Activated effector memory CD4-positive, alpha-beta T cell treated with anti-CD3 and anti-CD28 coated beads, Interleukin-2, amount 50 U/mL, for 16 hours (primary cell): ENCODE measurements around the gene SAMD8.
"Not testable (repeated sequence)": the region's sequence is repeated elsewhere in the genome, so short reads cannot be mapped to it uniquely, and the experiment has no call there.

Source experiments
- DNase-seq: peaks from one replicate; pipeline ENCODE4 v3.0.0-alpha.2; 2020

SAMD8 gene

DNA sequence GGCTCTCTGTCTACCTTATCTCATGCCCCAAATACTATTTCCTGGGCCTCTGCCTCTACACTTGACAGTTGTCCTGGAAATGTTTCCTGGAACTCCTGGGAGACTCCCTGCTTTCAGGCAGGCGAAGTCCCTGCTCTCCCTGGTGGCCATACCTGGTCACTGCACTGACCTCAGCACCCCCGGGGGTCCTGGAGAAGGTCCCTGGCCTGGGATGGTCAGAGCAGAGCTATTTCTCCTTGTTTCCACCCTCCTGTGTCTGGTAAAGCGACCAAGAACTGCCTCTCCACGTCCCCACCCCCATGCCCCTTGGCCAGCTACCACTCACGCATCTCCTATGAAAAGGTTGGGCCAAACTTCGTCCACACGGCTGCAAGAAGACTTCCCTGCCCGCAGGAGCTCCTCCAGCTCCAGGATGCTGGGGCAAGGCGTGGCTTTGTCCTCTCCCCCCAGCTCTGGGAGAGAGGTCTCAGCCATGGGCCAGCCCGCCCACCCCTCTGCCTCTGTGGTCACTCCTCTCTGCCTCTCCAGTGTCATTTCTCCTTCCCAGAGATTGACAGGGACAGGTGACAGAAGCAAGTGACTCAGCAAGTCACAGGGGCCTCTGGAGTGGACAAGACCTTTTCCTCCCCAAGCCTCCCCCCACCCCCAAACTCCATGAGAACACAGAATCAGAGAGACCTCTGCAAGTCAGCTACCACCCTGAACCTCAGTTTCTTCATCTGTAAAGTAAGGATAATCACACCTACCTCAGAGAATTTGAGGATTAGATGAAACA is 2.6 kb upstream of the SAMD8 start:
- DNase-seq = no peak

GRCh38 chr10:75109459-75109778 is 2.0 kb upstream of the SAMD8 start:
- DNase-seq = no peak

DNA sequence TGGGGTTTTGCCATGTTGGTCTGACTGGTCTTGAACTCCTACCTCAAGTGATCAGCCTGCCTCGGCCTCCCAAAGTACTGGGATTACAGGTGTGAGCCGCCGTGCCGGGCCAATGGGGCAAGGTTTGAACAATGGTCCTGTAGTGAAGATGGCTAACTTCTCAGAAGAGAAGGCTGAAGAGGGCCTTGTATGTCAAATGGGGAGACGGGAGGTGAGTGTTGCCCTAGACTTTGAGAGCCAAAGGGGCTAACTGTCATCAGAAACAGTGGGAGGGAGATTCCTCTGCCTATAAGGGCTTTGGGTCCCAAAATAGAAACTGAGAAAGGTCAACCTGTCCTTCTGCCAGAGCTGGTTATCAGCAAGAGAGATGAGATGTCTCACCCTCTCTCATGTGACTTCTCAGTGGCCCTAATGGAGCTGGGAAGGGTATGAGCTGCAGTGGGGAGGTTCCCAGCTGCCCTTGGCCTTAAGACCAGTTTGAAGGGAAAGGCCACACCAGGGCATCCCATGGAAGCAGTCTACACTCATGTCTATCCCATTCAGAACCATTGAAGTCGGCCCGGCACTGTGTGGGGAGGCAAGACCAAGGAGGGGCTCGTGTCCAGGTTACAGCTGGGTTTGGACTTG is 1.3 kb upstream of the SAMD8 start:
- peak; percentile 53 for DNase-seq

DNA sequence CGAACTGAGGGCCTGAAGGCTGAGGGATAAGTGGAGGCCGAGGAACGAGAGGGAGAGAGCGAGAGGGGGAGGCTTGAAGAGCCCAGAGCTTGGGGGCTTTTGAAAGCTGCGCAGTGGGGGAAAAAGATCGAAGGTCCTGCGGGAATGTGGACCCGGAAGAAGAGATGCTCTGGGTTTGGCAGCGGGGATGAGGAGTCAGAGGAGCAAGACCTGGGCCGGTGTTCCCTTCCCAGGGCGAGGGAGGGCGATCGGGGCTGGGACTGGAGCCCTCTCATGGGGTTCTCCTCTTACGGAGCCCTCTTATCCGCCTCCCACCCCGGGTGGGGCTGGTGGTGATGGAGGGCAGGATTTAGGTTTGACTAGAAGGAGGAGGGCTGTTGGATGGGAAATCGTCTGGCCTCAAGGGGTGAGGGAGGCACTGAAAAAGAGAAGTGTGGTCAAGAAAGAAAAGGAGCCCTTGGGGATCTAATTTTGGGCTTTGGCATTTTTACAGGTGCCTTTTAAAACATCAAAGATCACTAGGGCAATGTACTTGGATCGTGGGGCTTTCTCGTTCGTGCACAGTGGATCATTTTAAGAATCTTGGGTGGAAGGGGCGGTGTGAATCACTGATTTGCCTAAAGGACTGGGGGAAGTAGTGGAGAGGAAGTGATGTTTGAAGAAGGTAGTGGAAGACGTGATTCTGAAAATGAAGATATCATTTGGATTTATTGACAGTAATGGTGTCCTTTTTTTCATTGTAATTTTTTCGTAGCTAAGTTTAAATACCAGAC is 637 bp downstream of the SAMD8 start:
- peak; percentile 79 for DNase-seq

- no peak for DNase-seq
These were observed 3.7 kb downstream of the SAMD8 start for GRCh38 chr10:75115137-75115536.

DNA sequence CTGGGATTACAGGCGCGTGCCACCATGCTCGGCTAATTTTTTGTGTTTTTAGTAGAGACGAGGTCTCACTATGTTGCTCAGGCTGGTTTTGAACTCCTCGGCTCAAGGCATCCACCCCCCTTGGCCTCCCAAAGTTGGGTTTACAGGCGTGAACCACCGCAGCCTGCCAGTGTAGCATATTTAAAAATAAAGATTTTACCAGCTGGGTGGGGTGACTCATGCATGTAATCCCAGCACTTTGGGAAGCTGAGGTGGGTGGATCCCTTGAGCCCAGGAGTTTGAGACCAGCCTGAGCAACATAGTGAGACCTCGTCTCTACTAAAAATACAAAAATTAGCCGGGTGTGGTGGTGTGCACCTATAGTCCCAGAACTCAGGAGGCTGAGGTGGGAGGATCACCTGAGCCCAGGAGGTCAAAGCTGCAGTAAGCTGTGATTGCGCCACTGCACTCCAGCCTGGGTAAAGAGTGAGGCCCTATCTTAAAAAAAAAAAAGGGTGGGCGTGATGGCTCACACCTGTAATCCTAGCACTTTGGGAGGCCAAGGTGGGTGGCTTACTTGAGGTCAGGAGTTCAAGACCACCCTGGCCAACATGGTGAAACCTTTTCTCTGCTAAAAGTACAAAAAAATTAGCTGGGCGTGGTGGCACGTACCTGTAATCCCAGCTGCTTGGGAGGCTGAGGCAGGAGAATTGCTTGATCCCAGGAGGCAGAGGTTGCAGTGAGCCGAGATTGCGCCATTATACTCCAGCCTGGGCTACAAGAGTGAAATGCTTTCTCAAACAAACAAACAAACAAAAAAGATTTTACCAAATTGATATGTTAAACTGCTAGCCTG is 5.7 kb downstream of the SAMD8 start:
- DNase-seq = not testable (repeated sequence)

- no peak for DNase-seq
These were observed 6.5 kb downstream of the SAMD8 start for GRCh38 chr10:75117995-75118394.

DNA sequence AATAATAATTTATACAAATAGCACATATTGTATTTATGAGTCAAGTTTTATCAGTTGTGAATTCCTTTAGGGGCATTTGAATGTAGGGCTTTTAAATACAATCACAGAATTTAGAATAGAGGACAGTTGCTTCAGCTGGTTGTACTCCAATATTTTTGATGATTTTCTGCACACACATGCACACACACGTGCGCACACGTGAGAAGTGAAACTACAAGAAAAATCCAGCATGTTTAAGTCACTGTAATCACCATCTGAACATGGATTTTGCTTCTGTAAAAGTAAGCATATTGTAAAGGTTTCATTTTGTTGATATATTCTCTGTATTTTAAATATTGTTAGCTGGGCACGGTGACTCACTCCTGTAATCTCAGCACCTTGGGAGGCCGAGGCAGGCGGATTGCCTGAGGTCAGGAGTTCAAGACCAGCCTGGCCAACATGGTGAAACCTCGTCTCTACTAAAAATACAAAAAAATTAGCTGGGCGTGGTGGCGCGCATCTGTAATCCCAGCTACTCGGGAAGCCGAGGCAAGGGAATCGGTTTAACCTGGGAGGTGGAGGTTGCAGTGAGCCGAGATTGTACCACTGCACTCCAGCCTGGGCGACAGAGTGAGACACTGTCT is 8.1 kb downstream of the SAMD8 start:
- DNase-seq = not testable (repeated sequence)

DNA sequence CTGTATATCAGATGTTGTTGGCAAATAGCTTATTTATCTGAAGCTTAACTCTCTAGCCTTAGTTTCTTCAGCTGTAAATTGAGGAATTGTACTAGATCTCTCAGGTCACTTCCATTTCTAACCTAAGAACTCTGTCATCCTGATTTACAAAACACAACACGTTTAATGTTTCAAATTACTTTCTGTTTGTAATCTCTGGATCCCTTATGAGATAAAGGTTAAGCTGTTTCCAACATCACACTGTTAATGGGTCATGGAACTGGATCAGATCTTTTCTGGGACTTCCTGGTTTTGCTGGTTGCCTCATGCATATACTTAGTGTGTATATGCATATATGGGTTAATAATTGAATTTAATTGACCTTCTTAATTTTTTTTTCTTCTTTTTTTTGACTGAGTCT is 9.9 kb downstream of the SAMD8 start:
- DNase-seq = no peak

GRCh38 chr10:75122505-75122904 is 11.0 kb downstream of the SAMD8 start:
- DNase-seq = no peak

DNA sequence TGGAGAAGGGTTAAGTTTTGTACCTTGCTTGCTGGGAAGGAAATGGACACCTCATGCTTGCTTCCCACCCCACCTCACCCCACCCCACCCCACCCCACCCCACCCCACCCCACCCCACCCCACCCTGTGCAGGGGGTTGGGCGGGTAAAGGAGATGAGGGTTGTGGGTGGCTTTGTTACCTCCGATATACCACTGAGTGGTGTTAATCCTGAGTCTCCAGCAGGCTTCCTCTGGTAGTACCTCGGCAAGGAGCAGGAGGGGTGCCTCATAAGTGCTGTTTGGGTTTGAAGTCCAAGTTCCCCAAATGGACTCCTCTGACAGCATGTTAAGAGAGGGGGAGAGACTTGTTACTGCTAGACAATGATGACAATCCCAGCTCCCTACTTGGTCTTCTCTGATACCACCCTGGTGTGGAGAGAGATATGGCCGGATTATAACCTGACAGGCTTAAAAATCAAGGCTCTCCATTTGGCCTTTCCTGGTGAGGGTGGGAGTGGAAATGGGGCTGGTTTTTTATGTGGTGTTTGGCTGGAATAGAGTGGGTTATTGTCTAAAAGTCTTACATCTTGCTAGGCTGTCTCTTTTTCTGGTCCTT is 11.7 kb downstream of the SAMD8 start:
- no peak for DNase-seq

DNA sequence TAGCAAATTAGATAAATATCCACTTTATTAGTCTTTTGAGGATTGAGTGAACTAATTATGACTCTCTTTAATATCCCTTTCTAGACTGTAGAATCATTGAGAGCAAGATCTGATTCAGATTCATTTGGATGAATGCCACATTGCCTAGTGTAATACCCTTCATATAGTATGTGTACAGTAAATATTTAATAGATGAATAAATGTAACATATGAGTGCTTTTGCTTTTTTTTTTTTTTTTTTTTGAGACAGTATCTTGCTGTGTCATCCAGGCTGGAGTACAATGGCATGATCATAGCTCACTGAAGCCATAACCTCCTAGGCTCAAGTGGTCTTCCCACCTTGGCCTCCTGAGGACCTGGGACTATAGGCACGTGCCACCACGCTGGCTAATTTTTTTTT is 14.8 kb downstream of the SAMD8 start:
- no peak for DNase-seq

- DNase-seq = no peak
These were observed 16.0 kb downstream of the SAMD8 start for GRCh38 chr10:75127471-75127870.

DNA sequence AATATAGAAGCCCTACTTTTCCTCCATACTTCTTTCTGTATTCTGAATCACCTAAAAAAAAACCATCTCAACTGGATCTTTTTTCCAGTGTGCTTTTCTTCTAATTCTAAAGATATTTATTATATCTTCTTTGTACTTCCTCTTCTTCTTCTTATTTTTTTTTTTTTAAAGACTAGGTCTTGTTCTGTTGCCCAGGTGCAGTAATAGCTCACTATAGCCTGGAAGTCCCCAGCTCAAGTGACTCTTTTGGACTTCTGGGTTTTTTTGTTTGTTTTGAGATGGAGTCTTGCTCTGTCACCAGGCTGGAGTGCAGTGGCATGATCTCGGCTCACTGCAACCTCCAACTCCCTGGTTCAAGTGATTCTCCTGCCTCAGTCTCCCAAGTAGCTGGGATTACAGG is 17.5 kb downstream of the SAMD8 start:
- not testable (repeated sequence) for DNase-seq

- DNase-seq = no peak
These were observed 18.1 kb downstream of the SAMD8 start for GRCh38 chr10:75129537-75129936.

DNA sequence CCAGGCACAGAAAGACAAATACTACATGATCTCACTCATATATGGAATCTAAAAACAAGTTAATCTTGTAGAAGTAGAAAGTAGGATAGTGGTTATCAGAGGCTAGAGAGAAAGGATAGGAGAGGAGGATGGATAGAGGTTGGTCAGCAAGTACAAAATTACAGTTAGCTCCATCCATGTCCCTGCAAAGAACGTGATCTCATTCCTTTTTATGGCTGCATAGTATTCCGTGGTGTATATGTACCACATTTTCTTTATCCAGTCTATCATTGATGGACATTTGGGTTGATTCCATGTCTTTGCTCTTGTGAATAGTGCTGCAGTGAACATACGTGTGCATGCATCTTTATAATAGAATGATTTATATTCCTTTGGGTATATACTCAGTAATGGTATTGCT is 22.2 kb downstream of the SAMD8 start:
- DNase-seq = not testable (repeated sequence)

GRCh38 chr10:75136346-75136745 is 24.9 kb downstream of the SAMD8 start:
- no peak for DNase-seq

GRCh38 chr10:75137533-75138438 is 26.3 kb downstream of the SAMD8 start:
- no peak for DNase-seq

DNA sequence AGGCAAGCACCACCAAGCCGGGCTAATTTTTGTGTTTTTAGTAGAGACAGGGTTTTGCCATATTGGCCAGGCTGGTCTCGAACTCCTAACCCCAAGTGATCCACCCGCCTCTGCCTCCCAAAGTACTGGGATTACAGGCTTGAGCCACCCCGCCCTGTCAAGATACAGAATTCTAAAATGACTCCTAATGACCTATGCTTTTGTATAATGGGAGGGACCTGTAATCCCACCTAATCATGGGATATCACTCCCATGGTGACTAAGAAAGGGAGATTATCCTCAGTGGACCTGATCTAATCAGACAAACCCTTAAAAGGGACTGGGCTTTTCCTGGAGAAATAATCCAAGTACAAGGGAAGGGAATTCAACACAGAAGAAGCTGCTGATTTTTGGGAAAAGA is 28.8 kb downstream of the SAMD8 start:
- no peak for DNase-seq

DNA sequence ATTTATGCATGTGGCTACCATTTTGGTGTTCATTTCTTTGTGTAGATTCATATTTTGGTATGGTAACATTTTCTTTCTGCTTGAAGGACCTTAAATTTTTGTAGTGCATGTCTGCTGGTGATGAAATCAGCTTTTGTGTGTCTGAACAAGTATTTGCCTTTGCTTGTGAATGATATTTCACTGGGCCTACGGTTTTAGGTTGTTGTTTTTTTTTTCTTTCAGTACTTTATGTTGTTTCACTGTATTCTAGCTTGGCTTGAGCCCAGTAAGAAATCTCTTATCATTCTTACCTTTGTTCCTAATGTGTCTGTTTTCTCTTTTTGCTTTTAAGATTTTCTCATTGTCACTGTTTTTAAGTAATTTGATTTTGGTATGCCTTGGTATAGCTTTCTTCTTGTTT is 31.9 kb downstream of the SAMD8 start:
- no peak for DNase-seq

DNA sequence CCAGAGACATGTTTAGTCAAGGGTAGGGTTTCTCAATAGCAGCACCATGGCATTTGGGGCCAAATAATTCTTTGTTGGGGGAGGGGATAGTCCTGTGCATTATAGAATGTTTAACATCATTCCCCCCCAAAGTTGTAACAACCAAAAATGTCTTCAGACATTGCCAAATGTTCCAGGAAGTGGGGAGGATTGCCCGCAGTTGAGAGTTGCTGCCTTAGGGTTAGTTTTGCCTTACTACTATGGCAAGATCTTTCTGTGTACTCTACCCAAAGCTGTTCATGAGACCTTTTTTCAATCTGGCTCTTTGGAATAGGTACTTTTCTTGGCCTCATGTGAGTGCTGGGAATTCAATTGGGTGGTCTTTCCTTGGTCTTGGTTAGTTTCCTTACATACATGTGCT is 34.1 kb downstream of the SAMD8 start:
- DNase-seq = no peak
